Body of pancreas (tissue), 4 donors: ENCODE results near the gene RAD51B.
"Not testable (repeated sequence)": the region's sequence is repeated elsewhere in the genome, so short reads cannot be mapped to it uniquely, and the experiment has no call there.

Experiments used
- CTCF ChIP-seq, 7 experiments: fragments of 450-650 bp in 4 of 7; fragments of 200-600 bp in 3 of 7; sonication (generic) in 3 of 7; IDR thresholded peaks; one replicate each; pipeline ENCODE4 v1.5.1; 2016 to 2019; ENCODE audit warnings: antibody characterized with exemption in 7 of 7
- POLR2A ChIP-seq, 3 donors: fragments of 450-650 bp; IDR thresholded peaks; one replicate each; pipeline ENCODE4 v1.6.1; 2016; ENCODE audit warnings: antibody characterized with exemption in 3 of 3, mild to moderate bottlenecking in 2 of 3

- not testable (repeated sequence) for TF ChIP-seq CTCF, POLR2A (IDR thresholded peaks at IDR 0.05)
Measured at GRCh38 chr14:68763843-68764242, 944.3 kb downstream of the RAD51B start.
